ENCODE data around the gene CCDC57.

CCDC57 gene

DNA sequence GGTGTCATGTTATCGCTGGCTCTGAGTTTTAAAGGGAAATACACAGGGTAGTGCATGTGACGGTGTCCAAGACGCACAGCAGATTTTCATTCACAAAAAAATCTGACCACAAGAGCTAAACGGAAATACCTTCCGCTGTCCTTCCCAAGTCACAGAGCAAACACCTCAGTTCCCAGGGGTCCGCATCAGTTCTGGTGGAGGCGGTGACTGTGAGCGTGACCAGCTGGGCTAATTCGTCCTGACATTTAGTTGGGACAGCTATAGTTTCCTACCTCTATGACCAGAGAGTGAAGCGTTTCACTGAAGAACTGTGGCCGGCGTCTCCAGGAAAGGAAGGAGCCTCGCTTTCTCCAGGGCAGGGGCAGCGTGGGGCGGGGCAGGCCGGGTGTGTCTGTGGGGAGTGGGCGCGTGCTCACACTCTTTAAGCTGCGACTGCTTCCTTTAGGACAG is 104.1 kb downstream of the CCDC57 start:
- no peak overlapping the region for H3K4me3 ChIP-seq (ENCODE audit: low read depth, low read length)
- TF ChIP-seq, protein P1, sequence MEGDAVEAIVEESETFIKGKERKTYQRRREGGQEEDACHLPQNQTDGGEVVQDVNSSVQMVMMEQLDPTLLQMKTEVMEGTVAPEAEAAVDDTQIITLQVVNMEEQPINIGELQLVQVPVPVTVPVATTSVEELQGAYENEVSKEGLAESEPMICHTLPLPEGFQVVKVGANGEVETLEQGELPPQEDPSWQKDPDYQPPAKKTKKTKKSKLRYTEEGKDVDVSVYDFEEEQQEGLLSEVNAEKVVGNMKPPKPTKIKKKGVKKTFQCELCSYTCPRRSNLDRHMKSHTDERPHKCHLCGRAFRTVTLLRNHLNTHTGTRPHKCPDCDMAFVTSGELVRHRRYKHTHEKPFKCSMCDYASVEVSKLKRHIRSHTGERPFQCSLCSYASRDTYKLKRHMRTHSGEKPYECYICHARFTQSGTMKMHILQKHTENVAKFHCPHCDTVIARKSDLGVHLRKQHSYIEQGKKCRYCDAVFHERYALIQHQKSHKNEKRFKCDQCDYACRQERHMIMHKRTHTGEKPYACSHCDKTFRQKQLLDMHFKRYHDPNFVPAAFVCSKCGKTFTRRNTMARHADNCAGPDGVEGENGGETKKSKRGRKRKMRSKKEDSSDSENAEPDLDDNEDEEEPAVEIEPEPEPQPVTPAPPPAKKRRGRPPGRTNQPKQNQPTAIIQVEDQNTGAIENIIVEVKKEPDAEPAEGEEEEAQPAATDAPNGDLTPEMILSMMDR (IDR thresholded peaks at IDR 0.05; ENCODE audit: borderline replicate concordance, insufficient read depth, low read depth, low read length), result no peak

GRCh38 chr17:82108038-82108437 is 104.6 kb downstream of the CCDC57 start:
- TF ChIP-seq, protein P1 (IDR thresholded peaks at IDR 0.05; ENCODE audit: borderline replicate concordance, insufficient read depth, low read depth, low read length), result no peak
- H3K4me3 ChIP-seq (ENCODE audit: low read depth, low read length), result no peak overlapping the region

GRCh38 chr17:82107341-82107860 is 105.2 kb downstream of the CCDC57 start:
- no peak overlapping the region for H3K4me3 ChIP-seq (ENCODE audit: low read depth, low read length)
- TF ChIP-seq, protein P1 (IDR thresholded peaks at IDR 0.05; ENCODE audit: borderline replicate concordance, insufficient read depth, low read depth, low read length), result peak; percentile 53; the same call in 1 of the 2 replicates

DNA sequence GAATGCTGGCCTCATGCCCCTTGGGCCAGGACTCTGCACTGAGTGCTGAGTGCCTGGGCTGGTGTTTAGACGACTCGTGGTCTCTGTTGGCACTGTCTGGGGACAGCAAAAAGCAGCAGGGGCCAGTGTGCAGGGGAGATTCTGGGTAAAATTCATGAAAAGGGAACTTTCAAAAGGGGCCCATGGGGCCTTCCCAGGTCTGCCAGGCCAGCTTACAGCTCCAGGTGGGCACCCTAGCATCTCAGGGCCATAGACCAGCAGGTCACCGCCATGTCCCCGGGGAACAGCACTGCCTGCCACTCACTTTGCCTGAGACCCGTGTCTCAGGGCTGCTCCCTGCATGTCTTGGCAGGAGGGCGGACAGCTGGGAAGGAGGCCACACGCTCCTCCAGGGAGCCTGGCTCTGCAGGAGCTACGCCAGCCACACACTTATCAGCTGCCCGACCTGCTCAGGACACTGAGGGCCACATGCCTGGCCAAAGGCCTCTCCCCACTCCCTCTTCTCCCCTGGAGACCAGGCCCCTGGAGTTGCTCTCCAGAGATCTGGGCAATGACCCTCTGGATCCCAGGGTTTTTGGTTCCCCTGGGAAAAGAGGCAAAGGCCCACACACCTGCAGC is 105.8 kb downstream of the CCDC57 start:
- H3K4me3 ChIP-seq (ENCODE audit: low read depth, low read length), result peak overlapping the region; percentile 52
- TF ChIP-seq, protein P1 (IDR thresholded peaks at IDR 0.05; ENCODE audit: borderline replicate concordance, insufficient read depth, low read depth, low read length), result no peak

DNA sequence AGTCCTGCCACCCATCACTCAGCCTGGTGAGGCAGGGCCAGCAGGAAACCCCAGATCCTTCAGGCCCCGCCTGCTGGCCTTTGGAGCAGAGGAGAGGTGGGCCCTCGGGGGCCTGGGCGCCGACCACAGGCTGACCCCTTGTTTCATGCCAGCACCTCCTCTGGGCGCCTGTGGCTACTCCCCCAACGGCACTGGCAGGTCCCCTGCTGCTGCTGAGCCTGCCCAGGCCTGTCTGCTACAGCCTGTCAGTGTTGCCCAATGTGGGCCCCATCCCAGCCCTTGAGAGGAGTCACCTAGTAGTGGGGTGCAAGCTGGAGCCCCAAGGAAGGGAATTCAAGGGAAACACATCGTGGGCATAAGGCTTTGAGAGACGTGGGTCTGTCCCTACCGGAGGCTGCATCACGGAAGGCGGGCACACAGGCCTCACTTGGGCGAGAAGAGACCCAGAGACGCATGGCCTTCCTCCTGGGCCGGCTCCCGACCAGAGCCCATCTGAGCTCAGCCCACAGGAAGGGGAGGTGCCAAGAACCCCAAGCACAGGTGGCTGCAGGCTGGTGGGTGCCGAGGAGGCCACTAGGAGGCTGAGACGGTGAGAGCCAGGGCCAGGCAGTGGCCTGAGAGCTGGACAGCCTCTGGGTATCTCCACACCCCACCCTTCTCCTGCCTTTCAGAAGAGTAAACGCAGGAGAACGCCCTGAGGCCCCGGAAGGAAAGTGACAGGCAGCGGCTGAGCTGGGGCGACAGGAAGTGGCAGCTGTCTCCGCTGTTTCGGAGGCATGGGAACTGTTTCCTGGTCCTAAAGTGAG is 106.6 kb downstream of the CCDC57 start:
- peak overlapping the region; percentile 52 for H3K4me3 ChIP-seq (ENCODE audit: low read depth, low read length)

DNA sequence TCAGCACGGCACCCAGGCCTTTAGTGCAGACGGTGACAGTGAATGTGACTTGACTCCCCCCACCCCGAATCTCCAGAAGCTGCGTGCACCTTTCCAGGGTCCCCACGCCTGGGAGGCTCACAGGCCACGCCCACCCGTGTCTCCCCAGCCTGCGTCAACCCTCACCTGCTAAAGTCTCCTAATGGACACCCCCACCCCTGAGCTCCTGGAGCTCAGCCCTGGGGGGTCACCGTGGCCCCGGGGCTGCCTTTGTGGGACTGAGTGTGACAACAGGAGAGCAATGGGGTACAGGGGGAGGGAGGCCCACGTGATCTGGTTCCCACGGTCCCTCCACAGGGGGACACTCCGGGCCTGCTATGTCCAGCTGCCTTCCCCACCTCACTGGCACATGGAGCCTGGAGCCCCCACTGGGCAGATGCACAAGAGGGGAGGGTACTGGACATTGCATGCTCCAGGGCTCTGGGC is 107.2 kb downstream of the CCDC57 start:
- TF ChIP-seq, protein P1 (IDR thresholded peaks at IDR 0.05; ENCODE audit: borderline replicate concordance, insufficient read depth, low read depth, low read length), result no peak
- peak overlapping the region; percentile 52 for H3K4me3 ChIP-seq (ENCODE audit: low read depth, low read length)

More for the DNA sequence above, 106.6 kb downstream of the CCDC57 start:
- TF ChIP-seq, protein P1 (IDR thresholded peaks at IDR 0.05; ENCODE audit: borderline replicate concordance, insufficient read depth, low read depth, low read length), result peak; percentile 66

Measured in GM12875 (cell line).